Measurements from ENCODE around the gene GTF3C5.
A peak's percentile ranks its signal among the peaks of the same experiment; 100 is the strongest.

Gene GTF3C5

DNA sequence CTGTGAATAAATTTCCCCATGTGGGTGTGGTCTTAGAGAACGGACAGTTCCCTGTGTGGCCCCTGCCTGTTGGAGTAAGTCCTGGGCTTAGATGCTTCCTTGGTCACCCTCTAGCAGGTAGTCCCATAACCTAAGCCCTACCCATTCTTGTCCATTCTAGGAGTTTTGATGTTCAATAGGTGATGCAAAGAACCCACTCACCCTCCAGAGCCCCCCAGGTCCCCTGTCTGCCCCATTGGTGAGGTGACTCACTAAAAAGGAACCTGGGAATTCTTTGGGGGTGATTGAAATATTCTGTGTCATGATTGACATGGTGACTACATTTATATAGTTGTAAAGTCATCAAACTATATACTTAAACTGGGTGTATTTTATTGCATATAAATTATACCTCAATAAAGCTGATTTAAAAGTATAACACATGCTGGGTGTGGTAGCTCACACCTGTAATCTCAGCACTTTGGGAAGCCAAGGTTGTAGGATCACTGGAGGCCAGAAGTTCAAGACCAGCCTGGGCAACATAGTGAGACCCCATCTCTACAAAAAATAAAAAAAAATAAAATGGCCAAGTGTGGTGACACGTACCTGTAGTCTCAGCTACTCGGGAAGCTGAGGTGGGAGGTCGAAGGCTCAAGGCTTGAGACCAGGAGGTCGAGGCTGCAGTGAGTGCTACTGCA is 20.8 kb upstream of the GTF3C5 start:
- no peak for TF ChIP-seq CTCF (IDR thresholded peaks at IDR 0.05; ENCODE audit: insufficient read depth, low read depth, low read length, missing control alignments)
- no peak for DNase-seq (ENCODE audit: low read depth)
- no peak overlapping the region for H3K4me3 ChIP-seq (ENCODE audit: low read length)

DNA sequence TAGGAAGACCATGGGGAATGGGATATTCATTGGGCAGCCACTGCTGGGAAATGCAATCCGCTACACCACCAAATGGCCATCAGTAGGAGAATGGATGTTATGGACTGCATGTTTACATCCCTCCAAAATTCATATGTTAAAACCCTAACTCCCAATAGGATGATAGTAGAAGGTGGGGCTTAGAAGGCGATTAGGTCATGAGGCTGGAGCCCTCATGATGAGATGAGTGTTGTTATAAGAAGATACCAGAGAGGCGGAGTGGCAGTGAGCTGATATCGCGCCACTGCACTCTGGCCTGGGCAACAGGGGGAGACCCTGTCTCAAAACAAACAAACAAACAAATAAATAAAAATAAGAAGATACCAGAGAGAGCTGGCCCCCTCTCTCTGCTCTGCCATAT is 16.1 kb upstream of the GTF3C5 start:
- TF ChIP-seq CTCF (IDR thresholded peaks at IDR 0.05; ENCODE audit: insufficient read depth, low read depth, low read length, missing control alignments): no peak
- no peak for DNase-seq (ENCODE audit: low read depth)
- no peak overlapping the region for H3K4me3 ChIP-seq (ENCODE audit: low read length)

GRCh38 chr9:133023117-133023890 is 7.5 kb upstream of the GTF3C5 start:
- no peak overlapping the region for H3K4me3 ChIP-seq (ENCODE audit: low read length)
- DNase-seq (ENCODE audit: low read depth): peak; percentile 22
- no peak for TF ChIP-seq CTCF (IDR thresholded peaks at IDR 0.05; ENCODE audit: insufficient read depth, low read depth, low read length, missing control alignments)

DNA sequence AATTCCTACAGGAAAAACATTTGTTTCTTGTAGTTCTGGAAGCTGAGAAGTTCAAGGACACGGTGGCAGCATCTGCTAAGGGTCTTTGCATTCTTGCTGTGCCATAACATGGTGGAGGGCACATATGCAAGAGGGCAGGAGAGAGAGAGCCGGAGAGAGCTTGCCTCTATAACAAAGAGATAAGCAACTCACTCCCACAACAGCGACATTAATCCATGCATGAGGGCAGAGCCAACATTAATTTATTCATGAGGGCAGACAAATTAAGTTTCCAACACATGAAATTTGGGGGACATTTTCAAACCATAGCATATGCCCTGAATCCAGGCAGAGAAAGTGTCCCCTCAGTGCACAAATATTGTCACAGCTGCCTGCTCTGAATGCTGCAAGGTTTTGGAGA is 4.4 kb upstream of the GTF3C5 start:
- DNase-seq (ENCODE audit: low read depth): no peak
- no peak for TF ChIP-seq CTCF (IDR thresholded peaks at IDR 0.05; ENCODE audit: insufficient read depth, low read depth, low read length, missing control alignments)

DNA sequence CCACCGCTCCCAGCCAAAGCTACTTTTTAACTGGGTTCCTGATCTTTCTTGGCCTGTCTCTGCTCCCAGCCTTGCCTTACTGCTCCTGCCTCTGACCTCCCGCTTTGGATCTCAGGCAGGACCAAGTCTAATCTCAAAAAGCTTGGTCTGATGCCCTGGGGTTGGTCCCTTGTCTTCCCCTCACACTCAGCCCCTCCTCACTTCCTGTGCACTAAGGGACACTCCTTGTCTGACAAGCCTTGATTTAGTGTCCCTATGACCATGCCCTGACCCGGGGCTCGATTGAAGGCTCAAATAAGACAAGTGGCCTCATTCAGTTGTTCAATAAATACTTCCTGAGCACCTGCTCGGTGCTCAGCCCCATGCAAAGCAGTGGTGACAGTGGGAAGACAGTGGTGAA is 3.7 kb upstream of the GTF3C5 start:
- H3K4me3 ChIP-seq (ENCODE audit: low read length): no peak overlapping the region
- TF ChIP-seq CTCF (IDR thresholded peaks at IDR 0.05; ENCODE audit: insufficient read depth, low read depth, low read length, missing control alignments): no peak
- no peak for DNase-seq (ENCODE audit: low read depth)

More for the DNA sequence above, 4.4 kb upstream of the GTF3C5 start:
- no peak overlapping the region for H3K4me3 ChIP-seq (ENCODE audit: low read length)

DNA sequence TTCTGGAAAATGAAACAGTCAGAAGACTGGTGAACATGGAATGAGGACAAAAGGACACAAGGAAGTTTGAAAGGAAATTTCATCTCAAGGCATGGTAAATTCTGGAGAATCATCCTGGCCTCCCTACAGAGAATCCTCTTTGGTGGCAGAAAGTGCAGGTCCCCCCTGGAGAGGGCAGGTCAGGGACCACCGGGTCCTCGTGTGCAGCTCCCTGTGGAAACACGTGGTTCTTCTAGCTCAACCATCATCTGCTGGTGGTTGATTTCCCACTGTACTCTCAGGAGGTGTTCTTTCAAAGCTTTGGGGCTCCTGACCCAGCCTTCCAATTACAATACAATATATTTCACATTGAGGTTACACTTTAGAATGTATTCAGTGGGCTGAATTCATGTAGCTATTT is 2.6 kb upstream of the GTF3C5 start:
- TF ChIP-seq CTCF (IDR thresholded peaks at IDR 0.05; ENCODE audit: insufficient read depth, low read depth, low read length, missing control alignments): no peak
- no peak overlapping the region for H3K4me3 ChIP-seq (ENCODE audit: low read length)
- no peak for DNase-seq (ENCODE audit: low read depth)

DNA sequence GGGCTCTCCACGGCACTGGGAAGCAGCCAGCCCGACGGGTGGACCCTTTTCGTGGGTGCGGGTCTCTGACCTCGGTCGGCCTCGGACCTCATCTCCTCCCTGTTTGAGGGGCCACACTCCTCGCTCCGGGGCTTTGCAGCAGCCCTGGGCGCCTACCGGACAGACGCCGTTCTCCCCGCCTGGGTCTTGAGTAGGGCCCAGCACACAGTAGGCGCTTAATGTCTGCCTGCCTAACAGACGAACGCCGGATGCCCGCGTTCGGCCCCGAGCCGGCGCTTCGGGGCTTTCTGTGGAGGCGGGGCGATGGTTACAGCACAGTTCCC is 842 bp upstream of the GTF3C5 start:
- TF ChIP-seq CTCF (IDR thresholded peaks at IDR 0.05; ENCODE audit: insufficient read depth, low read depth, low read length, missing control alignments): no peak
- H3K4me3 ChIP-seq (ENCODE audit: low read length): peak overlapping the region; percentile 99
- no peak for DNase-seq (ENCODE audit: low read depth)

All from epithelial cell of esophagus (primary cell).